Gastroesophageal sphincter (tissue), 2 donors: Measurements from ENCODE around the gene OR56B1.

ENCODE experiments used
- POLR2A ChIP-seq, 2 donors: fragments of 450-650 bp; IDR thresholded peaks; one replicate each; pipeline ENCODE4 v1.6.1; 2017; ENCODE audit warnings: antibody characterized with exemption in 2 of 2, mild to moderate bottlenecking in 2 of 2, moderate library complexity in 1 of 2
- POLR2AphosphoS5 ChIP-seq: sonication (generic); formaldehyde crosslinking; IDR thresholded peaks from one replicate; pipeline ENCODE4 v1.6.1; 2017; ENCODE audit warnings: antibody characterized with exemption

GRCh38 chr11:5688482-5688881 is 47.8 kb upstream of the OR56B1 start:
- TF ChIP-seq POLR2A (IDR thresholded peaks at IDR 0.05), result no peak
- TF ChIP-seq POLR2AphosphoS5, result no peak
